Activated CD8-positive, alpha-beta T cell treated with anti-CD3 and anti-CD28 coated beads, Interleukin-2, amount 10 ng/mL, durations not matched to agents 7 days and 5 days (primary cell): ENCODE results near the gene ZNF383. TPM values are rescaled to one million over a fixed set of nuclear protein-coding genes. Genes with fewer than 3 reads are reported as not detected.
"Not testable (repeated sequence)": the region's sequence is repeated elsewhere in the genome, so short reads cannot be mapped to it uniquely, and the experiment has no call there.

ENCODE experiments used
- ATAC-seq: fragments of 150-1000 bp; cut with Tn5 transposase; one replicate; pipeline ENCODE4 v1.10.0; 2021; ENCODE audit warnings: moderate library complexity
- CTCF ChIA-PET: fragments of 350-600 bp; sonication (Branson Sonifier 250); formaldehyde crosslinking; loops from one replicate; lab custom pipeline; 2021; ENCODE audit warnings: antibody characterized with exemption; lab: Charles Lee
- POLR2A ChIA-PET: fragments of 350-600 bp; sonication (Branson Sonifier 250); formaldehyde crosslinking; loops from one replicate; lab custom pipeline; 2021; ENCODE audit warnings: antibody characterized with exemption; lab: Charles Lee
- DNase-seq: peaks from one replicate; pipeline ENCODE4 v3.0.0-alpha.2; 2020
- H3K27ac Mint-ChIP-seq: one replicate; pipeline ENCODE4 v1.8.0; 2021; ENCODE audit warnings: mild to moderate bottlenecking, mixed read lengths
- H3K27me3 Mint-ChIP-seq: one replicate; pipeline ENCODE4 v1.8.0; 2021; ENCODE audit warnings: low read depth, mixed read lengths
- H3K36me3 Mint-ChIP-seq: one replicate; pipeline ENCODE4 v1.8.0; 2021; ENCODE audit warnings: low read depth, mixed read lengths
- H3K4me1 Mint-ChIP-seq: one replicate; pipeline ENCODE4 v1.8.0; 2021; ENCODE audit warnings: low read depth, mixed read lengths
- H3K4me3 Mint-ChIP-seq: one replicate; pipeline ENCODE4 v1.8.0; 2021; ENCODE audit warnings: mild to moderate bottlenecking, mixed read lengths
- H3K9me3 Mint-ChIP-seq: one replicate; pipeline ENCODE4 v1.8.0; 2022; ENCODE audit warnings: mixed read lengths; ENCODE audit not compliant: insufficient read depth
- total RNA-seq, 2 experiments: library from RNA; stranded (reverse); gene quantifications; one replicate each; pipeline ENCODE4 v1.2.3, GENCODE V29; 2021

ZNF383 gene
- total RNA-seq, 2 experiments from 2014 or later, result 10.5 to 11.2 TPM

DNA sequence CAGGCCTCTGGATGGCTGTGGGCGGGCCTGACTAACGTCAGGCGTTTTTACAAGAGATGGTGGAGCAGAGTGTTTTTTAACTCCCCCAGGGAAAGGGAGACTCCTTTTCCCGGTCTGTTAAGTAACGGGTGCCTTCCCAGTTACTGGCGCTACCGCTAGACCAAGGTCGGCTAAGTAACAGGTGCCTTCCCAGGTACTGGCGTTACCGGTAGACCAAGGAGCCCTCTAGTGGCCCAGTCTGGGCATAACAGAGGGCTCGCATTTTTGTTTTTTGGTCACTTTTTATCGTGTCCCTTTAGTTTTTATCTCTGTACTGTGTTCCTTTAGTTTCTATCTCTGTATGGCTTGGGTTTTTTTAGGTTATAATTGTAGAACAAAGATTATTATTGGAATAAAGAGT, 10.0 kb downstream of the ZNF383 start:
- ChIA-PET CTCF (no interaction called here), POLR2A (interaction anchor here (0.8 kb wide), 1 partner anchor 13 kb away, joined by 3 read pairs; no protein-coding TSS in a partner anchor)
- no peak for ATAC-seq
- peaks cover 74% of the 10 kb centered on the region for H3K36me3 Mint-ChIP-seq
- no peak overlapping the region for H3K27ac Mint-ChIP-seq
- DNase-seq, result peak; percentile 37
- H3K4me1 Mint-ChIP-seq, result no peaks in the 10 kb centered on the region
- peaks cover 44% of the 10 kb centered on the region for H3K9me3 Mint-ChIP-seq
- H3K27me3 Mint-ChIP-seq, result no peaks in the 10 kb centered on the region
- H3K4me3 Mint-ChIP-seq, result no peak overlapping the region

DNA sequence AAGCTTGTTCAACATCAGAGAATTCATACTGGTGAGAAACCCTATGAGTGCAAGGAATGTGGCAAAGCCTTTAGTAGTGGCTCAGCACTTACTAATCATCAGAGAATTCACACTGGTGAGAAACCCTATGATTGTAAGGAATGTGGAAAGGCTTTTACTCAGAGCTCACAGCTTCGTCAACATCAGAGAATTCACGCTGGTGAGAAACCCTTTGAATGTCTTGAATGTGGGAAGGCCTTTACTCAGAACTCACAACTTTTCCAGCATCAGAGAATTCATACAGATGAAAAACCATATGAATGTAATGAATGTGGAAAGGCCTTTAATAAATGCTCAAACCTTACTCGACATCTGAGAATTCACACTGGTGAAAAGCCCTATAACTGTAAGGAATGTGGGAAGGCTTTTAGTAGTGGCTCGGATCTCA, 25.2 kb downstream of the ZNF383 start:
- Mint-ChIP-seq H3K36me3 (peaks cover 71% of the 10 kb centered on the region), H3K4me3 (no peak overlapping the region), H3K4me1 (no peaks in the 10 kb centered on the region), H3K9me3 (peaks cover 48% of the 10 kb centered on the region), H3K27me3 (no peaks in the 10 kb centered on the region), H3K27ac (no peak overlapping the region)
- ATAC-seq, result no peak
- ChIA-PET CTCF (no interaction called here), POLR2A (no interaction called here)
- no peak for DNase-seq

DNA sequence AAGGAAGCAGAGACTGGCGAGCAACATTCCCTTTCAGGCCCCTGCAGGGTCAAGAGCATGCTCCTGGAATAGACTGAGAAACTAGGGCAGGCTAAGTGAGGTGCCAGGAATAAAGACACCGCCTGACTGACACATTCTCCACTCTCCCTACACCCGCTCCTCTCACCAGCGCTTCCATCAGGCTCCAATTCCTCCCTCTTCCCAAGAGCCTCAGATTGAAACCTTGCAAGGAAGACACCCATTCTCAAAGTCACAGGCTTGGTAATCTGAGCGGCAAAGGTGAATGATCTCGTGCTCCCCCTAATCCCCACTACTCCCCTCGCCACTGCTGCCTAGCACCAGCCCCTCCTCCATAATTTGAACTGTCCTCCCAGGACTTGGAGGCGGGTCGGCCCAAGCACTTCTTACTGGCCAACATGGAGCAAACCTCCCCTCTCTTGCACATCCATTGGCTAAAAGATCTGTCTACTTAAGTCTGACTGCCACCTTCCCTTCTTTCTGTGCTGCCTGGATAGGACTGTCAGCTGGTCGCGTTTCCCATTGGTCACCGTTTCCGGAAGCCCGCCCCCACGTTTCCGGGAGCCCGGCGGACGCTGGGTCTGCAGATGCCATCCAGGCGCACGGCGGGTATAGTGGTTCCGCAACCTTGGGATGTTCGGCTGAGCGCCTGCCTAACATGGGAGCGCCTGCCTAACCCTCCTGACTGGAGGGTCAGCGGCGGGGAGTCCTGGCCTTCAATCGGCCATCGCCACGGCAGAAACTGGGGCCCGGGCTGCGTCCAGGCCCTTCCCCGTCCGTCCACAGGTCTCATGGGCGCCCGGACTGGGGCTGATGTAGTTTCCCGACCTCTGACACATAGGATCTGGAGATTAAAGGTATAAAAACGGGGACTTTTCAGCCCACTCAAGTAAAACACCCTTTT, 33.6 kb downstream of the ZNF383 start:
- CTCF ChIA-PET, result no interaction called here
- ATAC-seq (peak; percentile 91), DNase-seq (peak; percentile 75)
- Mint-ChIP-seq H3K4me3 (peak overlapping the region; percentile 73), H3K27me3 (no peaks in the 10 kb centered on the region), H3K36me3 (peaks cover 23% of the 10 kb centered on the region), H3K27ac (peak overlapping the region; percentile 28), H3K4me1 (peaks cover 5% of the 10 kb centered on the region), H3K9me3 (peaks cover 41% of the 10 kb centered on the region)
- POLR2A ChIA-PET, result no interaction called here

DNA sequence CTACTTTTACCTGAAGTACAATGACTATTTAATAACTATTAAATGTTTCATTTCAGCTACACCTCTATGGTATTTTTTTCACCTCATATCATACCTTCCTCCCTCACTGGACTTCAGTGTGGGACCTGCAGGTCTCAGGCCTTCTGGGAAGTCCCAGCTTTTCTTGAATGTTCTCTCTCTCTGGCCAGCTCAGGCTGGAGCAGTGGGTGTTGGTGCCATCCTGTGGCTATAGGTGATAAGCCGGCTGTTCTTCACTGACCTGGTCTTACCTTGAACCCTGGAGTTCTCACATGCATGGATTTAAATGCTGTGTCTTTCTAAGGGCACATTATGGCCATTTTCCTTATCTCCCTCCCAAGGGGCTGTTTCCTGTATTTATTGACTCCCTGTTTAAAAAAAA, 45.0 kb downstream of the ZNF383 start:
- H3K4me1 Mint-ChIP-seq, H3K27me3 Mint-ChIP-seq, CTCF ChIA-PET, H3K36me3 Mint-ChIP-seq, POLR2A ChIA-PET, ATAC-seq, H3K27ac Mint-ChIP-seq, DNase-seq, H3K4me3 Mint-ChIP-seq: not testable (repeated sequence)
- H3K9me3 Mint-ChIP-seq, result peaks cover 11% of the 10 kb centered on the region

DNA sequence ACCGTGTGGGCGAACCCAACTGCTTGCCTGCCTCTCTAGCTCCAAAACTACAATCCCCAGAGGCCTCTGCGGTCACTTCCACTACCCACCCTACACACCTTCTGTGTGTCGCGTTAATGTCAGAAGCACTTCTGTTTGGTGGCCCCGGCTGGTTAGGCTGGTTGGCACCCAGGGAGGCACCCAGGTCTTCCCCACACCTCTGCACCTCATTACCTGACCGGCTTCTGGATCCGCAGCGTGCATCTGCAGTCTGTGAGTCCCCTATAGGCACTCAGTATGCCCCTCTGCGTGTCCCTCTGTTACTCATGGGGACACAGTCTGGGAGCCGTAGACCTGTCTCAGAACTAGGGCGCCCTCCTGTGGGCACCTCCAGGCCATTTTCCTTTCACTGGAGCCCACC, 49.0 kb downstream of the ZNF383 start:
- DNase-seq, H3K27me3 Mint-ChIP-seq, H3K4me3 Mint-ChIP-seq, H3K36me3 Mint-ChIP-seq, ATAC-seq, H3K9me3 Mint-ChIP-seq, H3K27ac Mint-ChIP-seq, H3K4me1 Mint-ChIP-seq, POLR2A ChIA-PET, CTCF ChIA-PET: not testable (repeated sequence)

DNA sequence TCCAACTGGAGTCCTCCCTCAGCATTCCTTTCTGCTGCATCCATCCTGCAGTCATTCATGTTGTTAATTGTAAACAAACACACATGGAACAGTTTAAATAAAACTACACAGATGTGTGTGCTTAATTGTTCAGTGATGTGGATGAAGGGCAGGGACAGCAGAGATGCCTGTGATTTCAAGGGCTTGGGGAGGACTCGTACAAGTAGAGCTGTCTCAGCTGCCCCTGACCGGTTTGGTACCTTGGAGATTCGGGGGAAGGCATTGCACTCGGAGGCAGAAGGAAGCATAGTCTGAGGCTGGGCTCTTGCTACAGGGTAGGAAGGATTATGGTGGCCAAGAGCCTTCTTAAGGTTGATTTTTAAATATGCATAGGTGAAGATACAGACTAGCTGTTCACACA, 49.7 kb downstream of the ZNF383 start:
- ATAC-seq, POLR2A ChIA-PET, H3K36me3 Mint-ChIP-seq, H3K9me3 Mint-ChIP-seq, H3K27me3 Mint-ChIP-seq, DNase-seq, H3K27ac Mint-ChIP-seq, CTCF ChIA-PET, H3K4me1 Mint-ChIP-seq, H3K4me3 Mint-ChIP-seq: not testable (repeated sequence)

DNA sequence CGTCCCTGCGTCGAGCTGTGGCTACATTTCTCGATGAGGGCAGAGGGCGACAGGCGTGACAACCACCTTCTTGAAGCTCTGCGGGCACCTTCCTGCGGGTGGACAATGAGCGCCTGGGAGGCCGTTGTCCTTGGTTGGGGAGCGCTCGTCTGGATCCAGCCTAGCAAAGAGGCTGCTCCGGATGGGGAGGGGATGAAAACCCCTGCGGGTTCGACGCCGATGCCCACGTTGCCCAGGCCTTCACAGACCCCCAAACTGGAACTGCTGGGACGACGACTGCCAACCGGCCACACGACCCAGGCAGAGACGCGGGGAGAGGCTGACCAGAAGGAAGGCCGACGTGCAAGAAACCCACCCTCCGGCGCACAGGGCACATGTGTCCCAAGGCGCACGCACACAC, 62.6 kb downstream of the ZNF383 start:
- H3K27me3 Mint-ChIP-seq, ATAC-seq, H3K4me3 Mint-ChIP-seq, CTCF ChIA-PET, H3K4me1 Mint-ChIP-seq, POLR2A ChIA-PET, DNase-seq, H3K36me3 Mint-ChIP-seq, H3K27ac Mint-ChIP-seq, H3K9me3 Mint-ChIP-seq: not testable (repeated sequence)

DNA sequence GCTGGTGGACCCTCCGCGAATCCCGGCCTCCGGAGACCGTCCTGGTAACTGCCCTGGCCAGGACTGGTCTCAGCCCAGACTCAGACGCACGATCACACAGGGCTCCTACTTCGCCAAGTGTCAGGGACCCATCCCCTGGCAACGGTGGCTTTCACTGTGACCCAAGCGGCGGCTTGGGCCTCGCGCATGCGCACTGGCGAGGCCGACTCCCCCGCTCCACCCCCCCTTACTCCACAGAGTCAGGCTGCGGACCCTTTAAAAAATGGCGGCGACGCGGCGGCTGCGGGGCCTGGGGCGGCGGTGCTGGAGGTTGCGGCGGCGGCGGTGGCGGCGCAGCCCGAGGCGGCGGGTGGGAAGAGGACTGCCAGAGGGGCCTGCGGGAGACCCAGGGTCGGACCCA, 66.0 kb downstream of the ZNF383 start:
- H3K4me1 Mint-ChIP-seq, POLR2A ChIA-PET, CTCF ChIA-PET, H3K27ac Mint-ChIP-seq, H3K27me3 Mint-ChIP-seq, ATAC-seq, H3K4me3 Mint-ChIP-seq, H3K9me3 Mint-ChIP-seq, DNase-seq, H3K36me3 Mint-ChIP-seq: not testable (repeated sequence)

DNA sequence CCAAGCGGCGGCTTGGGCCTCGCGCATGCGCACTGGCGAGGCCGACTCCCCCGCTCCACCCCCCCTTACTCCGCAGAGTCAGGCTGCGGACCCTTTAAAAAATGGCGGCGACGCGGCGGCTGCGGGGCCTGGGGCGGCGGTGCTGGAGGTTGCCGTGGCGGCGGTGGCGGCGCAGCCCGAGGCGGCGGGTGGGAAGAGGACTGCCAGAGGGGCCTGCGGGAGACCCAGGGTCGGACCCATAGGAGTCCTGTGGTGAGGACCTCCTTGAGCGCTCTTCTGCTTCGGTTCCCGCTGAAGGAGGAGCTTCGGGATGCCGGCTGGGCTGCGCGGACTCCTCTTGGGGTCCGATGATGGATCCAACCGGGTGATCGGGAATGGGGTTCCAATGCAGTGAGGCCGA, 71.2 kb downstream of the ZNF383 start:
- ATAC-seq, POLR2A ChIA-PET: not testable (repeated sequence)

DNA sequence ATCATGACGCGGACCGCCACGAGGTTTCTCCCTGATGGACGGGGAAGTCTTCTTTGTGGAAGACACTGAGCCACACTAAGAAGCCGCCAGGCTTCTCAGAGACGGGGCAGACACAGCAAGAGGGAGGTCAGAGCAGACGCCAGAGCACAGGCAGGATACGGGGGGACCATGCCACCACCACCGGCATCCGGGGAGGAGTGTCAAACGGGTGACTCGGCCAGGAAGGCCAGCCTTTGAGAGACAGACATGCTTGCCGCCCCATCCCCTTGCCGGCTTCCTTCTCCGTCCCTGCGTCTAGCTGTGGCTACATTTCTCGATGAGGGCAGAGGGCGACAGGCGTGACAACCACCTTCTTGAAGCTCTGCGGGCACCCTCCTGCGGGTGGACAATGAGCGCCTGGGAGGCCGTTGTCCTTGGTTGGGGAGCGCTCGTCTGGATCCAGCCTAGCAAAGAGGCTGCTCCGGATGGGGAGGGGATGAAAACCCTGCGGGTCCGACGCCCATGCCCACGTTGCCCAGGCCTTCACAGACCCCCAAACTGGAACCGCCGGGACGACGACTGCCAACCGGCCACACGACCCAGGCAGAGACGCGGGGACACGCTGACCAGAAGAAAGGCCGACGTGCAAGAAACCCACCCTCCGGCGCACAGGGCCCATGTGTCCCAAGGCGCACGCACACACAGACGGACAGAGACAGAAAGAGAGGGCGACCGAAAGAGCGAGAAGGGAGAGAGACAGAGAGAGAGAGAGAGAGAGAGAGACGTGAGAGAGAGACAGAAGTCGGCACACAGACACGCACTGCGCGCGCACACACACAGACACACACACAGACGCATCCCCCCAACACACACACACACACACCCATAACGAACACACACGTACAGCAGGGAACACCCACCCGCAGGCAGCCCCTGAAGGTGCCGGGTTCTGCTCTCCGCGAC, 75.3 kb downstream of the ZNF383 start:
- H3K27ac Mint-ChIP-seq, H3K4me1 Mint-ChIP-seq, POLR2A ChIA-PET, H3K9me3 Mint-ChIP-seq, H3K4me3 Mint-ChIP-seq, ATAC-seq, H3K27me3 Mint-ChIP-seq, CTCF ChIA-PET, H3K36me3 Mint-ChIP-seq: not testable (repeated sequence)
- DNase-seq, result peak; percentile 38

More for the DNA sequence above, 71.2 kb downstream of the ZNF383 start:
- CTCF ChIA-PET, H3K4me1 Mint-ChIP-seq, H3K36me3 Mint-ChIP-seq, H3K4me3 Mint-ChIP-seq, H3K27me3 Mint-ChIP-seq, DNase-seq, H3K9me3 Mint-ChIP-seq, H3K27ac Mint-ChIP-seq: not testable (repeated sequence)

DNA sequence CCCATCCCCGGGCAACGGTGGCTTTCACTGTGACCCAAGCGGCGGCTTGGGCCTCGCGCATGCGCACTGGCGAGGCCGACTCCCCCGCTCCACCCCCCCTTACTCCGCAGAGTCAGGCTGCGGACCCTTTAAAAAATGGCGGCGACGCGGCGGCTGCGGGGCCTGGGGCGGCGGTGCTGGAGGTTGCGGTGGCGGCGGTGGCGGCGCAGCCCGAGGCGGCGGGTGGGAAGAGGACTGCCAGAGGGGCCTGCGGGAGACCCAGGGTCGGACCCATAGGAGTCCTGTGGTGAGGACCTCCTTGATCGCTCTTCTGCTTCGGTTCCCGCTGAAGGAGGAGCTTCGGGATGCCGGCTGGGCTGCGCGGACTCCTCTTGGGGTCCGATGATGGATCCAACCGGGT, 76.2 kb downstream of the ZNF383 start:
- H3K36me3 Mint-ChIP-seq, H3K27ac Mint-ChIP-seq, H3K4me3 Mint-ChIP-seq, ATAC-seq, CTCF ChIA-PET, H3K4me1 Mint-ChIP-seq, POLR2A ChIA-PET, H3K27me3 Mint-ChIP-seq, H3K9me3 Mint-ChIP-seq: not testable (repeated sequence)
- DNase-seq, result peak; percentile 21
